HCT116 (cell line): ENCODE data around the gene HEPACAM2. TPM values are rescaled to one million over a fixed set of nuclear protein-coding genes. Genes with fewer than 3 reads are reported as not detected.

Source experiments
- ATAC-seq: fragments of 200-7000 bp; cut with Tn5 transposase; 2 replicates; pipeline ENCODE4 v1.9.1; 2020; ENCODE audit warnings: mild to moderate bottlenecking, moderate library complexity
- BruUV-seq: library from RNA; stranded (reverse); fragments of 400-500 nt; replicated peaks from 2 replicates; lab custom pipeline; 2021; lab: Mats Ljungman, UMichigan
- CTCF ChIA-PET: fragments of 300-600 bp; sonication (Branson Sonifier 250); formaldehyde crosslinking; loops from one replicate; lab custom pipeline; 2021; ENCODE audit warnings: antibody characterized with exemption; lab: Charles Lee
- POLR2A ChIA-PET: fragments of 300-600, 350-600 bp; sonication (Branson Sonifier 250); formaldehyde crosslinking; loops from one replicate; lab custom pipeline; 2021; ENCODE audit warnings: antibody characterized with exemption; lab: Charles Lee
- RAD21 ChIA-PET, 2 experiments: fragments of 300-600 bp; sonication (Branson Sonifier 250); formaldehyde crosslinking; loops; one replicate each; lab custom pipeline; 2023; ENCODE audit warnings: low total read pairs in 2 of 2; ENCODE audit not compliant: uncharacterized antibody in 2 of 2, unreplicated experiment in 2 of 2, low non-redundant PET in 1 of 2; lab: Charles Lee
- DNase-seq: peaks from one replicate; pipeline ENCODE4 v3.0.0-alpha.2; 2010; ENCODE audit warnings: low read depth, low spot score
- H2AFZ ChIP-seq: fragments of 200-600 bp; shearing (Covaris generic), sonication (generic); 2 replicates; pipeline ENCODE4 v1.6.1; 2017; ENCODE audit warnings: low read depth, mixed run types, mixed read lengths, antibody characterized with exemption, low read length; ENCODE audit not compliant: poor library complexity, severe bottlenecking
- H3K27ac ChIP-seq: 2 replicates; pipeline ENCODE4 v1.5.1; 2012; ENCODE audit warnings: low read depth, low read length
- H3K27me3 ChIP-seq: fragments of 200-600 bp; sonication (generic); 2 replicates; pipeline ENCODE4 v1.6.1; 2016; ENCODE audit warnings: mixed run types, low read length, mixed read lengths; ENCODE audit not compliant: insufficient read depth
- H3K36me3 ChIP-seq, 2 experiments: fragments of 200-500 bp in 1 of 2; fragments of 200-600 bp in 1 of 2; sonication (Bioruptor generic) in 1 of 2; sonication (generic) in 1 of 2; 2 replicates each; pipeline versions ENCODE4 v1.5.1 to v1.6.1; 2014 to 2016; ENCODE audit warnings: low read length in 2 of 2, inconsistent platforms in 1 of 2, mixed read lengths in 1 of 2, mixed run types in 1 of 2; ENCODE audit not compliant: insufficient read depth in 2 of 2, control insufficient read depth in 1 of 2
- H3K4me1 ChIP-seq, 2 experiments: fragments of 200-600 bp in 1 of 2; sonication (generic) in 1 of 2; 2 replicates each; pipeline versions ENCODE4 v1.5.1 to v1.6.1; 2012 to 2017; ENCODE audit warnings: low read length in 2 of 2, inconsistent platforms in 1 of 2, mild to moderate bottlenecking in 1 of 2, mixed read lengths in 1 of 2, mixed run types in 1 of 2, moderate library complexity in 1 of 2; ENCODE audit not compliant: insufficient read depth in 2 of 2, control insufficient read depth in 1 of 2
- H3K4me2 ChIP-seq: fragments of 200-600 bp; sonication (generic); 2 replicates; pipeline ENCODE4 v1.6.1; 2017; ENCODE audit warnings: mixed run types, low read length, mixed read lengths
- H3K4me3 ChIP-seq, 2 experiments: fragments of 200-600 bp in 1 of 2; sonication (generic) in 1 of 2; replicated peaks in 1 of 2; 2 replicates each; pipeline ENCODE4 v1.5.1; 2011 to 2016; ENCODE audit warnings: low read length in 2 of 2, control low read depth in 1 of 2, low read depth in 1 of 2, mild to moderate bottlenecking in 1 of 2, mixed read lengths in 1 of 2, mixed run types in 1 of 2
- H3K79me2 ChIP-seq: fragments of 200-600 bp; sonication (generic); 2 replicates; pipeline ENCODE4 v1.6.1; 2017; ENCODE audit warnings: mild to moderate bottlenecking, mixed run types, low read length, moderate library complexity, mixed read lengths; ENCODE audit not compliant: insufficient read depth
- H3K9ac ChIP-seq: fragments of 200-600 bp; sonication (generic); 2 replicates; pipeline ENCODE4 v1.6.1; 2016; ENCODE audit warnings: low read length, mixed read lengths
- H3K9me2 ChIP-seq: fragments of 200-600 bp; sonication (generic), shearing (Covaris generic); 2 replicates; pipeline ENCODE4 v1.6.1; 2017; ENCODE audit warnings: mixed run types, mild to moderate bottlenecking, moderate library complexity; ENCODE audit not compliant: insufficient read depth
- H3K9me3 ChIP-seq, 2 experiments: fragments of 200-500 bp in 1 of 2; fragments of 200-600 bp in 1 of 2; sonication (Bioruptor generic) in 1 of 2; sonication (generic) in 1 of 2; 2 replicates each; pipeline ENCODE4 v1.6.1; 2014 to 2017; ENCODE audit warnings: low read length in 2 of 2, mixed read lengths in 2 of 2, inconsistent platforms in 1 of 2, low read depth in 1 of 2, mild to moderate bottlenecking in 1 of 2, mixed run types in 1 of 2, moderate library complexity in 1 of 2; ENCODE audit not compliant: control insufficient read depth in 1 of 2, insufficient read depth in 1 of 2
- H4K20me1 ChIP-seq: fragments of 200-600 bp; sonication (generic), shearing (Covaris generic); 2 replicates; pipeline ENCODE4 v1.6.1; 2017; ENCODE audit warnings: mixed run types, mild to moderate bottlenecking, moderate library complexity; ENCODE audit not compliant: insufficient read depth
- CBX3 ChIP-seq: IDR thresholded peaks from 2 replicates; pipeline ENCODE4 v1.6.1; 2012; ENCODE audit warnings: low read depth
- CEBPB ChIP-seq: IDR thresholded peaks from 2 replicates; pipeline ENCODE4 v1.6.1; 2012; ENCODE audit warnings: low read depth
- CTCF ChIP-seq, 3 experiments: fragments of 200-600 bp in 1 of 3; sonication (generic) in 1 of 3; IDR thresholded peaks in 2 of 3; conservative IDR thresholded peaks in 1 of 3; 2 replicates each; pipeline ENCODE4 v1.5.1; 2012 to 2017; ENCODE audit warnings: low read depth in 2 of 3, low read length in 2 of 3, antibody characterized with exemption in 1 of 3, borderline replicate concordance in 1 of 3, control low read depth in 1 of 3, mild to moderate bottlenecking in 1 of 3, mixed read lengths in 1 of 3, mixed run types in 1 of 3, moderate library complexity in 1 of 3; ENCODE audit not compliant: insufficient read depth in 1 of 3
- ELF1 ChIP-seq: IDR thresholded peaks from 2 replicates; pipeline ENCODE4 v1.6.1; 2012; ENCODE audit warnings: low read depth, borderline replicate concordance
- FOSL1 ChIP-seq: IDR thresholded peaks from 2 replicates; pipeline ENCODE4 v1.6.1; 2012; ENCODE audit warnings: low read depth
- JUND ChIP-seq: IDR thresholded peaks from 2 replicates; pipeline ENCODE4 v1.6.1; 2012
- POLR2A ChIP-seq: IDR thresholded peaks from 2 replicates; pipeline ENCODE4 v1.7.0; 2011; ENCODE audit warnings: borderline replicate concordance; ENCODE audit not compliant: insufficient read depth, insufficient read length; ENCODE audit errors: extremely low read depth
- POLR2AphosphoS5 ChIP-seq: IDR thresholded peaks from 2 replicates; pipeline ENCODE4 v1.6.1; 2011; ENCODE audit warnings: mild to moderate bottlenecking, low read depth, low read length, moderate library complexity
- RAD21 ChIP-seq: IDR thresholded peaks from 2 replicates; pipeline ENCODE4 v1.6.1; 2012; ENCODE audit warnings: low read depth, mild to moderate bottlenecking
- SIN3A ChIP-seq: IDR thresholded peaks from 2 replicates; pipeline ENCODE4 v1.6.1; 2012; ENCODE audit warnings: low read depth
- SRF ChIP-seq: IDR thresholded peaks from 2 replicates; pipeline ENCODE4 v1.6.1; 2012; ENCODE audit warnings: low read depth
- TCF7L2 ChIP-seq: IDR thresholded peaks from 2 replicates; pipeline ENCODE4 v1.7.0; 2011; ENCODE audit warnings: borderline replicate concordance, inconsistent platforms; ENCODE audit not compliant: insufficient read depth, insufficient read length; ENCODE audit errors: extremely low read depth
- YY1 ChIP-seq: IDR thresholded peaks from 2 replicates; pipeline ENCODE4 v1.6.1; 2011; ENCODE audit warnings: low read length, low read depth, moderate library complexity, mild to moderate bottlenecking; ENCODE audit not compliant: insufficient replicate concordance; ENCODE audit errors: extremely low read depth
- ZNF274 ChIP-seq: fragments of 200-500 bp; sonication (Bioruptor generic); IDR thresholded peaks from 2 replicates; pipeline ENCODE4 v1.6.1; 2014; ENCODE audit warnings: mild to moderate bottlenecking, low read depth, low read length, inconsistent platforms
- intact Hi-C: fragments of 100-400 bp; cut with micrococcal nuclease; formaldehyde crosslinking; loops from 2 replicates; pipeline ENCODE4 v1.10.0; 2022
- total RNA-seq: library from RNA; stranded (reverse); gene quantifications from one replicate; pipeline ENCODE4 v1.2.1, GENCODE V29; 2021; ENCODE audit not compliant: unreplicated experiment
- TF ChIP-seq, protein P1 (sequence below): IDR thresholded peaks from 2 replicates; pipeline ENCODE4 v1.6.1; 2011; ENCODE audit warnings: mild to moderate bottlenecking, low read length, moderate library complexity; ENCODE audit not compliant: insufficient replicate concordance; ENCODE audit errors: extremely low read depth
- TF ChIP-seq, protein P2 (sequence below): IDR thresholded peaks from 2 replicates; pipeline ENCODE4 v1.6.1; 2012

Gene HEPACAM2
- total RNA-seq, 1 experiment from 2014 or later, result not detected

DNA sequence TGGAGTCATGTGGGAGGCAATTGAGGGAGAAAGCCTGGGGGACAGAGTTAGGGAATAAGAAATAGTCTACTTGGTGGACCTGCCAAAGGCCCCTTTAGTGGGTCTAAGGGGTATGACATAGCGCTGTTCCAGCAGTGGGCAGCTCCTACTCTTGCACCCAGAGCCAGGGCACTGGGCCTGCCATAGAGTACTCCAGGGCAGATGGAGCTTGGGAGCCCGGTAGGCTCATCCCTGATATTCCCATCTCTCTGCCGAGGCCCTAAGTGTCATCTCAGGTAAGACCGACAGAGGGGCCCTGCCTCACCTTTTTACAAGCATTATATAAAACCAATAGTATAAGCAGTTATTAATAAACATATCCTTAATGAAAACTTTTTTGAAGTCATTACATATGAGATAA, 87.7 kb downstream of the HEPACAM2 start:
- no peak for ATAC-seq
- no peak overlapping the region for H3K9ac ChIP-seq
- TF ChIP-seq, protein P1, sequence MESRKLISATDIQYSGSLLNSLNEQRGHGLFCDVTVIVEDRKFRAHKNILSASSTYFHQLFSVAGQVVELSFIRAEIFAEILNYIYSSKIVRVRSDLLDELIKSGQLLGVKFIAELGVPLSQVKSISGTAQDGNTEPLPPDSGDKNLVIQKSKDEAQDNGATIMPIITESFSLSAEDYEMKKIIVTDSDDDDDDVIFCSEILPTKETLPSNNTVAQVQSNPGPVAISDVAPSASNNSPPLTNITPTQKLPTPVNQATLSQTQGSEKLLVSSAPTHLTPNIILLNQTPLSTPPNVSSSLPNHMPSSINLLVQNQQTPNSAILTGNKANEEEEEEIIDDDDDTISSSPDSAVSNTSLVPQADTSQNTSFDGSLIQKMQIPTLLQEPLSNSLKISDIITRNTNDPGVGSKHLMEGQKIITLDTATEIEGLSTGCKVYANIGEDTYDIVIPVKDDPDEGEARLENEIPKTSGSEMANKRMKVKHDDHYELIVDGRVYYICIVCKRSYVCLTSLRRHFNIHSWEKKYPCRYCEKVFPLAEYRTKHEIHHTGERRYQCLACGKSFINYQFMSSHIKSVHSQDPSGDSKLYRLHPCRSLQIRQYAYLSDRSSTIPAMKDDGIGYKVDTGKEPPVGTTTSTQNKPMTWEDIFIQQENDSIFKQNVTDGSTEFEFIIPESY, result no peak
- TF ChIP-seq SRF, result no peak
- TF ChIP-seq CEBPB, result no peak
- TF ChIP-seq, protein P2, sequence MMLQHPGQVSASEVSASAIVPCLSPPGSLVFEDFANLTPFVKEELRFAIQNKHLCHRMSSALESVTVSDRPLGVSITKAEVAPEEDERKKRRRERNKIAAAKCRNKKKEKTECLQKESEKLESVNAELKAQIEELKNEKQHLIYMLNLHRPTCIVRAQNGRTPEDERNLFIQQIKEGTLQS, result no peak
- no peak for TF ChIP-seq JUND
- no peak for TF ChIP-seq POLR2AphosphoS5
- TF ChIP-seq RAD21, result no peak
- no peak for TF ChIP-seq CTCF (IDR thresholded peaks at IDR 0.05 in 2 of 3, conservative IDR thresholded peaks at IDR 0.05 in 1 of 3; ENCODE audit: borderline replicate concordance in 1 of 3, insufficient read depth in 1 of 3, low read depth in 2 of 3, low read length in 2 of 3)
- TF ChIP-seq TCF7L2, result no peak
- TF ChIP-seq ZNF274, result no peak
- no peak for TF ChIP-seq FOSL1
- no peak for TF ChIP-seq POLR2A
- no peak for TF ChIP-seq ELF1
- no peak for TF ChIP-seq CBX3
- TF ChIP-seq YY1, result no peak
- no peak for TF ChIP-seq SIN3A
- RAD21 ChIA-PET, result no interaction called here
- 0 out of 2 replicates have a peak, but pooled peaks cover 3% of the 10 kb centered on the region for H3K9me2 ChIP-seq
- intact Hi-C loops, result no loop called here
- BruUV-seq, result no TSS peak
- no peak overlapping the region for H3K27ac ChIP-seq
- 0 out of 2 replicates have a peak, but pooled peaks cover 6% of the 10 kb centered on the region for H3K27me3 ChIP-seq
- POLR2A ChIA-PET, result no interaction called here
- H3K79me2 ChIP-seq, result no peaks in the 10 kb centered on the region
- no peak for DNase-seq
- H2AFZ ChIP-seq, result no peak overlapping the region
- no peaks in the 10 kb centered on the region for H3K4me1 ChIP-seq
- H3K4me2 ChIP-seq, result no peak overlapping the region
- no peaks in the 10 kb centered on the region for H3K9me3 ChIP-seq
- CTCF ChIA-PET, result no interaction called here
- H3K36me3 ChIP-seq, result no peaks in the 10 kb centered on the region
- no peak overlapping the region for H3K4me3 ChIP-seq
- H4K20me1 ChIP-seq, result no peaks in the 10 kb centered on the region

Other genes with a start within 250 kb of the HEPACAM2 start
- 5.3 TPM for gene SAMD9, start 108.5 kb downstream of the HEPACAM2 start, total RNA-seq
- 0.15 TPM for gene SAMD9L, start 78.1 kb downstream of the HEPACAM2 start, total RNA-seq
- 15.1 TPM for gene VPS50, start 5.9 kb upstream of the HEPACAM2 start, total RNA-seq